NOMO-1 treated with DMSO at 0.1 percent for 48 hours (cell line): Measurements from ENCODE around the gene R3HCC1L.

Experiments
- DNase-seq: peaks from one replicate; lab custom pipeline; 2025; ENCODE audit not compliant: unreplicated experiment; lab: John Stamatoyannopoulos, UW

The R3HCC1L gene

DNA sequence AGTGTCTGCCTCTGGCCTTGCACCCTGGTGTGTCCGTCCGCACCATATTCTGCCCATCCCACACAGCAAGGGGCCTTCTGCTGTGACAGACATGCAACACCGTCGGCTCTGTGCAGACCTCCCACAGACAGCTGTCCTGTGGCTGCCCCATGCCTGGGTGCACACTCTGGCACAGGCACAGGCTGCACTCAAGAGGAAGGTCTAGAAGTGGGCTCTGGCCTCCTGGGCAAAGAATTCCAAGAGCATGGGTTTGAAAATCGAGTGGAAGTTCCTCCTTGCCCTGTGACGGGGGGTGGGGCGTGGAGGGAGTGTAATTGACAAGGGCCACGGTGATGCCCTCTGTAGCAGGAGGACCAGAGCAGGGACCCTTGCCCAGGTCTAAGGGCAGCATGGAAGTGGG is 137.8 kb downstream of the R3HCC1L start:
- no peak for DNase-seq

GRCh38 chr10:98272656-98273055 is 138.2 kb downstream of the R3HCC1L start:
- DNase-seq: no peak

- DNase-seq: no peak
These were observed 138.8 kb downstream of the R3HCC1L start for GRCh38 chr10:98273057-98273850.

- no peak for DNase-seq
These were observed 140.1 kb downstream of the R3HCC1L start for GRCh38 chr10:98274562-98274961.

DNA sequence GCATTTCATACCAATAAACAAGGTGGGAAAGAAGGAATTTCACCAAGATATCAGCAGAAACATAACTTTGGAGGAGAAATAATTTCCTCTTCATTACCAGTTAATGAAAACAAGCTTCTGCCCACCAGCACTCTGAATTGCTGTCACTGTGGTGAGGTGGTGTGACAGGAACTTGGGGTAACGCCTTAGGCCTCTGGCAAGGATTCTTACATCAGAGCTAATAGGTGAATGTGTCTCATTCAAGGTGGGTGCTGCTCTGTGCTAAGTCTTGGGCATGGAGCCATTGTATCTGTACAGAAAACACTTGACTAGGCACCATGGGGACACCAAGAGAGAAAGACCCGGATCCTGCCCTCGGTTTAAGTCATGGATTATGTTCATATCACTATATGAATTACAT is 141.9 kb downstream of the R3HCC1L start:
- no peak for DNase-seq

DNA sequence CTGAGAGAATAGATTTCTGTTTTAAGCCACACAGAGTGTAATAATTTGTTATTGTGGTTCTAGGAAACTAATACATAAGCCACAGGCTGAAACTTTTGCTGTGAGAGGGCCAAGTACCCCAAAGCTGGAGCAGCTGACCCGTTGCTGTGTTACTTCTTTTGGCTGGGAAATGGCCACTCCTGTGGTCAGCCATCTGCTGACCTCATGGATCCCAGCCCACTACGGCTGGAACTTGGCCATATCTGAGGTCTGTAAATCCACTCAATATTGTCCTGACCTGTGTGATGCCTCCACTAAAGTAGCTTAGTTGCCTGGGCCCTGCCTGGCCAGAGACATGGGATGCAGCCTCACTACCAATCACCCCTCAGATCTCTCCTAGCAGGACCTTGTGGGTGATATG is 151.0 kb downstream of the R3HCC1L start:
- no peak for DNase-seq

DNA sequence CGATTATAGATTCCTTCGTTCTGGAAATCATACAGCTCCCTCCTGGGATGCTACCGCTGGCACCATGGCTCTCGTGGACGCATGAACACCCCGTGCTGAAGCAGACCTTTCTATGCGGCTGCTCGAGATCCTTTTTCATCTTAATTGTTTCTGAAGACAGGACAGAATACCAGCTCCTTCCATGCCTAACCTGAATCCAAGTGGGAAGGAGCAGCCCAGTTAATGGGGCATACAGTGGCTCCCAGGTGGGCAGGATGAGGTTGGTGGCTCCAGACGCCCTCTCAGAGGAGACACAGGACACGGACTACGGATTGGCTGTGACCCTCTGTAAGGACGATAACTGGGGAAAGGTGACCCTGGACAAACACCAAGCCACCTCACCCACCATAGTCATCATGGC is 152.0 kb downstream of the R3HCC1L start:
- DNase-seq: no peak

DNA sequence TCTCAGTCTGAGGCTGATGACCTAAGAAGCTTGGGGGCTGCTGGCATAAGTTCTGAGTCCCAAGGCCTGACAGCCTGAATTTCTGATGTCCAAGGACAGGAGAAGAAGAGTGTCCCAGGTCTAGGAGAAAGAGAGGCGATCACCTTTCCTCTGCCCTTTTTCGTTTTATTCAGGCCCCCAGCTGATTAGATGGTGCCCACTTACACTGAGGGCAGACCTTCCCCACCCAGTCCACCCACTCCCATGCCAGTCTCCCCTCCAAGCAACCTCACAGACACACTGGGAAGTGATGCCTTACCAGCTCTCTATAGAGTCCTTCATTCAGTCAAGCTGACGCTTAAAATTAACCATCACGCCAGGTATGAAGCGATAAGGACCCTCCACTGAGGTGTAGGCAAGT is 152.9 kb downstream of the R3HCC1L start:
- no peak for DNase-seq

- DNase-seq: no peak
These were observed 155.3 kb downstream of the R3HCC1L start for GRCh38 chr10:98289802-98290209.

DNA sequence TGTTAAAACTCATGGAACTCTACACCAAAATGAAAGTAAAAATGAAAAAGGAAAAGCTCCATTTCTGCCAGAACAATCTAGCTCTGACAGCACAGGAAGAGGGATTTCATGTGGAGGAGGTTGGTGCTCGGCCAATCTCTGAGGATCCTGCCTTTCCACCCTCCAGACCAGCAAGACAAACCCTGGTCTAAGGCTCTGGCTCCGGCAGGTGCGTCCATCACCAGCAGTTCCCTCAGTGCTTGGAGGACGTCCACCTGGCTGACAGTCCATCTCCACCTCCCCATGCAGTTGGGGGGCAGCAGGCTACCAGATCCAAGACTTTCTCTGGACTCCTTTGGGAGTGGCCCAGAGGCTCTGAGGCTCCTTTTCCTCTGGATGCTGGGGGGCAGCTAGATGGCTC is 158.5 kb downstream of the R3HCC1L start:
- no peak for DNase-seq

DNA sequence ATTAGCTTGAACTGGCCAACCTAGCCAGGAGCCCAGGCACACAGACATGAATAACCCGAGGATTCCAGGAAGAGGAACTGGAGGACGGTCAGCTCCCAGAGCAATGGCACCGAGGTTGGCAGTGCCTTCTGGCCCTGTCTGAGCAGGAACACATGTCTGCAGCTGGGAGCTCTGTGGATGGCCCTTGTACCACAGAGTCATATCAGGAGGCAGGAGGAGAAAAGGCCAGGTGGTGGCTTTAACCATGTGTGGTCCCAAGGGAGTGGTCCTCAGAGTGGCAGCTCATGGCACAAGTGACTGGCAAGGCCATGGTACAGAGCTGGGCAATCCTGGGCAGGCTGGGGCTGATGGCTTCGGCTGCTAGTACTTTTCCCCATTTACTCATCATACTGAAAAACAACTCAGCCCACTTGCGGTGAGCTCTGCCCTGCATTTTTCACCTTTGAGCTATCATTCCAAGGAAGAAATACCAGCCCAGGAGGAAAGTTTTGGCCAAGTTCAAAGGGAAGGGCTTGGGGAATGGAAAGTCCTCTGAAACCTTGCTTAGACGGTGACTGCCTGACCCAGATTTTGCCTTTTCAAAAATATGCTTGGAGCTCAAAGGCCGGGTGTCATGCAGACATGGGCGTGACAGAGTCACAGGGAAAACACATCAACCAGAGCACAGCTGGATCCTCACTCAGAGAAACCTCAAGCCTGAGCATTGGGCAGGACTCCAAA is 159.3 kb downstream of the R3HCC1L start:
- no peak for DNase-seq

DNA sequence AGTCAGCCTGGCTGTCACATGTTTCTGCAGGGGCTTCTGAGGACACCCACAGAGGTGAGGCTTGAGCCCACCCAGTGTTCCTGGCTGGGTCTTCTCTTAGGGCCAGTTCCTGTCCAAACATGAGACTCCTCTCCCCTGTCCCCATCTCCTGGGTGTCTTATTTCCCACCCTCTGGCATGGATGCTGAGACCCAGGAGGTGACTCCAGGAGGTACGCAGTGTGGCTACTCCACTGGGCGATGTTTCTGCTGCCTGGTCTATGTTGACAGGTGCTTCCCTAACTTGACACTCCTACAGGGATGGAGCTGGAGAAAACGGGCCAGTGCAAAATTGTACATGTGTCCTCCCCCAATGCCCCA is 159.8 kb downstream of the R3HCC1L start:
- no peak for DNase-seq
